ENCODE results near the gene UROC1.

Gene UROC1

GRCh38 chr3:126516152-126516935 lies 1.2 kb downstream of the UROC1 start:
- no peak for DNase-seq (ENCODE audit: low read depth, low spot score)
- H3K4me3 ChIP-seq (ENCODE audit: low read depth, low read length), result no peak overlapping the region
- in situ Hi-C loops (cut with HindIII; ENCODE audit: low sequenced_read_pairs), result no loop called here
- no peak for TF ChIP-seq CTCF (IDR thresholded peaks at IDR 0.05; ENCODE audit: low read depth, low read length)

GRCh38 chr3:126515066-126515706 lies 2.4 kb downstream of the UROC1 start:
- DNase-seq (ENCODE audit: low read depth, low spot score), result no peak
- no peak for TF ChIP-seq CTCF (IDR thresholded peaks at IDR 0.05; ENCODE audit: low read depth, low read length)
- no peak overlapping the region for H3K4me3 ChIP-seq (ENCODE audit: low read depth, low read length)
- in situ Hi-C loops (cut with HindIII; ENCODE audit: low sequenced_read_pairs), result no loop called here

DNA sequence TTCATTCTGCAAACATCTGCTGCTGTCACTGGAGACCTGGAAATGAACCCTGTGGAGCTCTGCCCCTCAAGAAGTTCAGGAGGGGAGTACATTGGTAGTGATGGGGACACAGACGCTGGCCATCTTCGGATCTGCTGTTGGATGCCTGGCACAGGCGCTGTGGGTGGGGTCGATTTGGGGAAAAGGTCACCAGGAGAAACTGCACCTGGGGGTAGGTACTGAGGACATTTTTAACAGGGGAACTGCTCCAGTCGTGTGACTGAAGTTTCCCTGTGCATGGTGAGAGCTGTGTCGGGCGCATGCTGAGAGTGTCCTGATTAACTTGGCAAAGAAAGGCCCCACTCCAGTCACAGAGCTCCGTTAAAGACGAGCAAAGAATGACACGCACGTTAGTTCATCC lies 3.4 kb downstream of the UROC1 start:
- DNase-seq (ENCODE audit: low read depth, low spot score), result no peak

DNA sequence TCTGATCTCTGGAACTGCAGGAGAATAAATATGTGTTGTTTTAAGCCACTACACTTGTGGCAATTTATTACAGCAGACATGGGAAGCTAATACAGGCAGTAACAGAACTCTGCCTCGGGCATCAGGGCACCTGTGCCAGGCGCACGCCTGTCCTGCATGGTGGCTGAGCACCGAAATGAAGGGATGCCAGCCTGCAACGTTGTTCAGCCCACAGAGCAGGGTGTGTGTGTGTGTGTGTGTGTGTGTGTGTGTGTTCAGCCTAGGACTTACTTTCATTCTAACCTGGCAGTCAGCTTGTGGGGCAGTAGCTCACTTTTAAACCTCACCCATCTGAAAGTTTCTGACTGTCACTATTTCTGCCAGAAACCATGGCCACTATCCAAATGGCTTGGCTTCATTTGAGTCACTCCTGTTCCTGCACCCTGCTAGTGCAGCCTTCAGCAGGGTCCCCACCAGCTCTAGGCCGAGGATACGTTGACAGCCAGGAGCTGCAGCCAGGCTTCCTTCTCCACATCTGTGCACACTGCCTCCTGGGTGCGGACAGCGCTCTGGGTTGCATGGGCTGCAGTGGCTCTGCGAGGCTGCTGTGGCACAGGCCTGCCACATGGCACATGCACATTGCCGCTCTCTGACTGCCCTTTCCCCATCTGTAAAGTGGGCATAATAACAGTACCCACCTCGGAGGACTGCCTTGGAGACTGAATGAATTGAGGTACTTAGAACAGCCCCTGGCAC lies 4.5 kb downstream of the UROC1 start:
- in situ Hi-C loops (cut with HindIII; ENCODE audit: low sequenced_read_pairs), result no loop called here
- no peak for TF ChIP-seq CTCF (IDR thresholded peaks at IDR 0.05; ENCODE audit: low read depth, low read length)
- H3K4me3 ChIP-seq (ENCODE audit: low read depth, low read length), result no peak overlapping the region
- no peak for DNase-seq (ENCODE audit: low read depth, low spot score)

More for the DNA sequence above, 3.4 kb downstream of the UROC1 start:
- no peak overlapping the region for H3K4me3 ChIP-seq (ENCODE audit: low read depth, low read length)
- TF ChIP-seq CTCF (IDR thresholded peaks at IDR 0.05; ENCODE audit: low read depth, low read length), result no peak
- in situ Hi-C loops (cut with HindIII; ENCODE audit: low sequenced_read_pairs), result no loop called here

DNA sequence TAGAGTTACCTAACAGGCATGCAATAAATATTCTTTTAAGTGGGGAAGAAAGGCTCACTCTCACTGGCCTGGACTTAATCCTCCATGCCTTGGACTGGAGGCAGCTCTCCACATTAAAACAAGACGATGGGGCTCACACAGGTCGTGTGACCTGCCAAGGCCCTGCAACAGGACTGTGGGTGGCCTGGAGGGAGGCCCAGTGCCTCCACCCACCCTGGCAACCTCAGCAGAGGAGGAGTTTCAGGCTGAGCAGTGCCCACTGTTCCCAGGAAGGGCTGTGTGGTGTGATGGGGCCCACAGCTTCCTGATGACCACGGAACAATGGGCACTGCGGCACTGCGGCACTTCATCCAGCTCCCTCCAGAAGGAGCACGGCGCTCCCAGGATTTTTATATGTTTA lies 5.5 kb downstream of the UROC1 start:
- no peak for DNase-seq (ENCODE audit: low read depth, low spot score)
- in situ Hi-C loops (cut with HindIII; ENCODE audit: low sequenced_read_pairs), result no loop called here
- TF ChIP-seq CTCF (IDR thresholded peaks at IDR 0.05; ENCODE audit: low read depth, low read length), result no peak
- no peak overlapping the region for H3K4me3 ChIP-seq (ENCODE audit: low read depth, low read length)

GRCh38 chr3:126511291-126511690 lies 6.3 kb downstream of the UROC1 start:
- DNase-seq (ENCODE audit: low read depth, low spot score), result no peak
- TF ChIP-seq CTCF (IDR thresholded peaks at IDR 0.05; ENCODE audit: low read depth, low read length), result no peak
- H3K4me3 ChIP-seq (ENCODE audit: low read depth, low read length), result no peak overlapping the region
- in situ Hi-C loops (cut with HindIII; ENCODE audit: low sequenced_read_pairs), result no loop called here

All from astrocyte of the spinal cord (primary cell).